ENCODE results near the gene SORBS1.

- TF ChIP-seq EZH2 (IDR thresholded peaks at IDR 0.05; ENCODE audit: insufficient read depth, poor library complexity, severe bottlenecking) (no peak), EZH2phosphoT487 (IDR thresholded peaks at IDR 0.05; ENCODE audit: insufficient read depth, low read depth) (no peak)
These were observed 55.5 kb downstream of the SORBS1 start for GRCh38 chr10:95505641-95506040.

Data from GM23248 (cell line).